A549 treated with dexamethasone at 1 μM for 4 hours (cell line): ENCODE data around the gene METTL25B. TPM values are rescaled to one million over a fixed set of nuclear protein-coding genes. Genes with fewer than 3 reads are reported as not detected.

Experiments used
- total RNA-seq: library from RNA; stranded (reverse); fragments of 200-300 nt; extraction: Qiagen RNA extraction; gene quantifications from 5 replicates; pipeline ENCODE4 v1.2.3, GENCODE V29; 2022

METTL25B gene
- total RNA-seq = 20.9 to 24.1 TPM (median 23.2 TPM) in 5 replicates

GRCh38 chr1:156727926-156728598, at the start of gene METTL25B:
Gene METTL25B, plus strand, starts transcription at chr1:156728469. Its CDS starts 636 bp downstream, at chr1:156729105.

GRCh38 chr1:156705321-156705917, 22.9 kb upstream of the METTL25B start, which contains the start of gene CRABP2:
Gene CRABP2, minus strand, starts transcription at chr1:156705583. Its CDS starts 137 bp downstream, at chr1:156705446.

GRCh38 chr1:156728599-156729462, 562 bp downstream of the METTL25B start, which contains the start of gene ISG20L2:
Gene ISG20L2, minus strand, starts transcription at chr1:156728766. Its CDS starts 1,114 bp downstream, at chr1:156727652.

GRCh38 chr1:156740741-156741480, 12.6 kb downstream of the METTL25B start, which contains the start of gene MRPL24:
Gene MRPL24, minus strand, starts transcription at chr1:156741088. Its CDS starts 2,384 bp downstream, at chr1:156738704.

GRCh38 chr1:156751451-156751756, 23.1 kb downstream of the METTL25B start, which contains the start of gene HDGF:
Gene HDGF, minus strand, starts transcription at chr1:156751675. Its CDS starts 246 bp downstream, at chr1:156751429.

GRCh38 chr1:156767101-156767878, 39.0 kb downstream of the METTL25B start, which contains the start of gene PRCC:
Gene PRCC, plus strand, starts transcription at chr1:156767535. Its CDS starts 237 bp downstream, at chr1:156767772.

Other genes starting within 250 kb of the METTL25B start
- gene MEF2D, start 227.7 kb upstream of the METTL25B start, total RNA-seq = 19.8 to 38.2 TPM (median 33.5 TPM) in 5 replicates
- gene IQGAP3, start 155.9 kb upstream of the METTL25B start, total RNA-seq = 9.2 to 20.0 TPM (median 17.9 TPM) in 5 replicates
- not detected in 5 replicates for gene TTC24, start 148.7 kb upstream of the METTL25B start, total RNA-seq
- 148 to 167 TPM (median 154 TPM) in 5 replicates for gene NAXE, start 136.7 kb upstream of the METTL25B start, total RNA-seq
- 63.7 to 88.0 TPM (median 65.8 TPM) in 5 replicates for gene GPATCH4, start 127.0 kb upstream of the METTL25B start, total RNA-seq
- 0.09 to 0.46 TPM (median 0.19 TPM) in 5 replicates for gene HAPLN2, start 109.1 kb upstream of the METTL25B start, total RNA-seq
- 0.11 to 0.14 TPM in 2 of 5 replicates, not detected in the others for gene BCAN, start 86.4 kb upstream of the METTL25B start, total RNA-seq
- 1.3 TPM in 5 replicates for gene NES, start 51.1 kb upstream of the METTL25B start, total RNA-seq
- 7.2 to 11.0 TPM (median 8.9 TPM) in 5 replicates for gene CRABP2, start 22.9 kb upstream of the METTL25B start, total RNA-seq
- gene ISG20L2, start 297 bp downstream of the METTL25B start, total RNA-seq = 40.1 to 53.8 TPM (median 46.0 TPM) in 5 replicates
- gene MRPL24, start 12.6 kb downstream of the METTL25B start, total RNA-seq = 189 to 212 TPM (median 200 TPM) in 5 replicates
- 423 to 447 TPM (median 444 TPM) in 5 replicates for gene HDGF, start 23.2 kb downstream of the METTL25B start, total RNA-seq
- 63.4 to 85.5 TPM (median 76.8 TPM) in 5 replicates for gene PRCC, start 39.1 kb downstream of the METTL25B start, total RNA-seq
- 2.5 to 4.6 TPM (median 3.3 TPM) in 5 replicates for gene SH2D2A, start 88.4 kb downstream of the METTL25B start, total RNA-seq
- gene INSRR, start 130.6 kb downstream of the METTL25B start, total RNA-seq = not detected in 5 replicates
- 0.06 to 0.16 TPM (median 0.08 TPM) in 4 of 5 replicates, not detected in the other for gene NTRK1, start 132.4 kb downstream of the METTL25B start, total RNA-seq
- gene PEAR1, start 165.2 kb downstream of the METTL25B start, total RNA-seq = 5.0 to 9.3 TPM (median 6.5 TPM) in 5 replicates
- gene LRRC71, start 192.2 kb downstream of the METTL25B start, total RNA-seq = 0.08 to 0.12 TPM (median 0.10 TPM) in 5 replicates